GM19467 (cell line): ENCODE results near the gene DACH1.
"Not testable (repeated sequence)": the region's sequence is repeated elsewhere in the genome, so short reads cannot be mapped to it uniquely, and the experiment has no call there.

Experiments
- ATAC-seq: cut with Tn5 transposase; IDR thresholded peaks from one replicate; pipeline ENCODE4 v1.9.1; 2021; ENCODE audit warnings: mild to moderate bottlenecking, moderate library complexity; ENCODE audit not compliant: unreplicated experiment

The DACH1 gene

DNA sequence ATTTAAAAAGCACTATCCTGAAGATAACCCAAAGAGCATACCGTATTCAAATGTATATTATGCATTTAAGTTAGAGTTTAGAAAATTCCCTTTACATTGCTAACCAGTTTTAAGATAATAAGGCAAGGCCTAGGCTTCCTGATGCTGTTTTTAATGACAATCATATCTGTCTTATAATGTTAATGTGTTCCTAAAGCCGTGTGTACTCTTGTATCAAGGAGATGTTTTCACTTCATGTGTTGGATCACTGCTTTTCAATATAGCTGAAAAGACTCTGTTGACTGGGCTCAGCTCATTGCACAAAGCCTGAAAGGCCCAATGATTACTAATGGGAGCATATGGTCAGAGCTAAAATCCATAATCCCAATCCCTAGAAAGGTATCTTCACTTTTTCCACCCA lies 81.6 kb downstream of the DACH1 start:
- no peak for ATAC-seq

DNA sequence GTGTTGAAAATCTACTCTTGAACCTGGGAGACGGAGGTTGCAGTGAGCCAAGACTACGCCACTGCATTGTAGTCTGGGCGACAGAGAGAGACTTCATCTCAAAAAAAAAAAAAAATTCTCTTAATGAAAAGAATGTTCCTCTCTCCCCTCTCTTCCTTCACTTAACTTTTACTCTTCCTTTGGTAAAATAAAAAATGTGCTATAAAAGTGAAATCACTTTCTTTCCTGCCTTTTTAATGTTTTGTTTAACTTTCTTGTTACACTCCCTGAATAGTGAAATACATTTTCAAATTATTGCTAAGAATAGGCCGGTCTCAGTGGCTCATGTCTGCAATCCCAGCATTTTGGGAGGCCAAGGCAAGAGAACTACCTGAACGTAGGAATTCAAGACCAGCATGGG lies 86.5 kb downstream of the DACH1 start:
- ATAC-seq = no peak

DNA sequence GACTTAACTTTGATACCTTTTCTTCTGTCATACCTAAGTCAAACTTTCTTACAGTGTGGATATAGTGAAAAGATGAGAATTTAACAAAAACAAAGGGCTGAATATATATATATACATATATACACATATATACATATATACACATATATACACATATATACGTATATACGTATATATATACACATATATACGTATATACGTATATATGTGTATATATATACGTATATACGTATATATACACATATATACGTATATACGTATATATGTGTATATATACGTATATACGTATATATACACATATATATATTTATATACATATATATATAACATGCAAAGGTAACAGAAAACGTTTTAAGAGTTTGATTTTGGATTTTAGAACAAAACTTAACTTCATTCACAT lies 88.0 kb downstream of the DACH1 start:
- ATAC-seq = not testable (repeated sequence)

DNA sequence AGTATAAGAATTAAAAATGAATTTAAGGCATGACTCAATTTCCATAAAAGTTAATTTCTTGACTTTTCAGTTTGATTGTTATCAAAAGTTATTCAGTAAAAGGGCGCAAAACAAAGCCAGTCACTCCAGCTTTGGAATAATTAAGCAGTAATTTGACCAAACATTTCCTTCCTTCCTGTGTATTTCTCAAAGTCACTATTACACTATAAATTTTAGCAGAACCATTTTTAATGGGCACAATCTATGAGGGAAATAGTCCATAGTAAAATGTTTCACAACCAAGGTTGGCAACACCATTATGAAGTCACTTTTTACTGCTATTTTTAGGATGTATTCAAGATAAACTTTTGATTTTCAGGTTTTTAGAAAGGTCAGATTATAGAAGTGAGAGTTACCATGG lies 91.0 kb downstream of the DACH1 start:
- no peak for ATAC-seq

DNA sequence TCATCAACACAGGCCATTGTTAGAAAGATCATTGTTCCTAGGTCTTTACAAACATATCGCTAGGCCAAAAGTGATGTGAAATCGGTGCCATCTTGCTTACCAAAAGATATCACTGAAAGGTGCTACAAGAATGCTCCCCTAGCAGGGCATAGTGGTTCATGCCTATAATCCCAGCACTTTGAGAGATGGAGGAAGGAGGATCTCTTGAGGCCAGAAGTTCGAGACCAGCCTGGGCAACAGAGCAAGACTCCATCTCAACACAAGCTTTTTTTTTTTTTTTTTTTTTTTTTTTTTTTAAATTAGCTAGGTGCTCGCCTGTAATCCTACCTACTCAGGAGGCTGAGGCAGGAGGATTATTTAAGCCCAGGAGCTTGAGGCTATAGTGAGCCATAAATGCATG lies 92.1 kb downstream of the DACH1 start:
- ATAC-seq = no peak

DNA sequence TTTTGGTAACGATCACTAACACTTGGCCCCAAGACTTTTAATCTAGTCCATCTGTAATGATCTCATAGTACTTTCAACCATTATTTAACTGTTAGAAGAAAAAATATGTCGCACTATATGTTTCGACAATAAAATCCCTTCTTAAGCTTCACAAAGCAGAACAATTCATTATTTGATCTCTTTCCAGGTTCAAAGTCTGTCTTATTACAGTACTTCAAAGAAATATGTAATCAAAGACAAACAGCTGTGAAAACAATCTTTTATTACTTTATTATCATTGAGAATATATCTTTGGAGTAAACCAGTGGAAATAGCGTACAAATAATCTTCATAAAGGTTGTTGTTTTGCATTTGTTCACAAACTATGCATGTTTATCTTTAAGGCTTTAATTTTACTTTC lies 93.5 kb downstream of the DACH1 start:
- no peak for ATAC-seq

DNA sequence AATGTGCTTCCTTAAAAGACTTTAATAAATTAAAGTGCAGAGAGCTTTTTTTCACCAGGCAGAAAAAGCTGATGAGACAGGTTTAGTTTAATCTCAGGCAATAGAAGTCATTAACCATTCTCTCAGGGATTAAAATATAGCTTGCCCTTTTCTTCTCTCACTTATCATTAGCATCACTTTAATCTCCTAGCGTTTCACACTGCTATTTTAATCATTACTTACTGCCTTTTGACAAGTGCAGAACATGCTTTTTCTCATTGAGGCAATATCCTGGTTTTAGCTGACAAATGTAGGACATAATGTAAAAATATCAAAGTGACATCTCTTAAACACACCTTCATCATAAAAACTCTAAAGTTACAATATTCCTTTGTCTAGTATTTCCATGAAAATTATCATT lies 94.6 kb downstream of the DACH1 start:
- no peak for ATAC-seq

DNA sequence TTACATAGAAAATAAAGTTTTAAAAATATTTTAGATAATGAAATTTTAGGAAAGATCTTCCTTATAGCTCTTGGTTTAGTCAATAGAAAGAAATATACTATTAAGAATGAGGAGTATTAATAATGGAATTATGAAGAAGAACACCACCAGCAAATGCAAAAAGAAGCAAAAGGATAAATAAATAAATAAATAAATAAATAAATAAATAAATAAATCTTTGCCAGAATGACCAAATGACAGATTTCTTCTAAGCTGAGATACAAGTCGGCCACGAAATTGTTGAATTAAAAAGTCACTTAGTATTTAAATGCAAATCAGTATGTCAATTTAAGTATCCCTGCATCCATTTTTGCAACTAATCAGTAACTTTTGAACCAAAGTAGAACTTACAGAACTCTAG lies 95.9 kb downstream of the DACH1 start:
- ATAC-seq = no peak

DNA sequence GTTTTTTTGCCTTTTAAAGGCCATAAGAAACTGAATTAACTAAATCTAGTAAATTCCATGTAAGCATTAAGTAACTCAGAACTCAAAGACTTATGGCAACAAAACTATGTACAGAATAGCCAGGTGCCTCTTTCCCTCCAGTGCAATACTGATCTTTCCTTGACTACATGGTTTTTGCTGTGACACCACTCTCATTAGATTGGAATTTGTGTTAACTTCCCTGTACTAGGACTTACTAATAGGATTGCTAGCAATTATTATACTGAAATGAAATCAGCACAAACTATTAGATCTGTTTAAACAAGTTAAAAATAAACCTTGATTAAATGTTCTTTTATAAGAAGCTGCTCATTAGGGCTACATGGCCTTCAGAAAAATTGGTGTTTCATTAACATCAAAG lies 96.3 kb downstream of the DACH1 start:
- no peak for ATAC-seq

DNA sequence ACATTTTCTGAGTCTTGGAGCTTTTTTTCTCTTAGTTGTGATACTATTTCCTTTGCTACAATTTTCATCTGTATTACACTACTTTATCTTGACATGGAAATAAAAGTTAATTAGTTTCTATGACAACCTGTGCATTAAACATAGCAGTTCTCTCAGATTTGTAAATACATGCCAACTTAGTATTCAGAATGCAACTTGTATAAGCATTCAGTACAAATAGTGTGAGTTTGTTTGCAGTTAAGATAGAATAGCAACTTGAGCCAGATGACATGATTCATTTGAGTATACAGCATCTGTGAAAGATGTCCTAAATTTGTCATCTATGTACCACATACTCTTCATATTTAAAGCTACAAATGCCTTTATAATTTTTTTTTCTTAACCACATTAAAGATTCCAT lies 98.1 kb downstream of the DACH1 start:
- no peak for ATAC-seq

DNA sequence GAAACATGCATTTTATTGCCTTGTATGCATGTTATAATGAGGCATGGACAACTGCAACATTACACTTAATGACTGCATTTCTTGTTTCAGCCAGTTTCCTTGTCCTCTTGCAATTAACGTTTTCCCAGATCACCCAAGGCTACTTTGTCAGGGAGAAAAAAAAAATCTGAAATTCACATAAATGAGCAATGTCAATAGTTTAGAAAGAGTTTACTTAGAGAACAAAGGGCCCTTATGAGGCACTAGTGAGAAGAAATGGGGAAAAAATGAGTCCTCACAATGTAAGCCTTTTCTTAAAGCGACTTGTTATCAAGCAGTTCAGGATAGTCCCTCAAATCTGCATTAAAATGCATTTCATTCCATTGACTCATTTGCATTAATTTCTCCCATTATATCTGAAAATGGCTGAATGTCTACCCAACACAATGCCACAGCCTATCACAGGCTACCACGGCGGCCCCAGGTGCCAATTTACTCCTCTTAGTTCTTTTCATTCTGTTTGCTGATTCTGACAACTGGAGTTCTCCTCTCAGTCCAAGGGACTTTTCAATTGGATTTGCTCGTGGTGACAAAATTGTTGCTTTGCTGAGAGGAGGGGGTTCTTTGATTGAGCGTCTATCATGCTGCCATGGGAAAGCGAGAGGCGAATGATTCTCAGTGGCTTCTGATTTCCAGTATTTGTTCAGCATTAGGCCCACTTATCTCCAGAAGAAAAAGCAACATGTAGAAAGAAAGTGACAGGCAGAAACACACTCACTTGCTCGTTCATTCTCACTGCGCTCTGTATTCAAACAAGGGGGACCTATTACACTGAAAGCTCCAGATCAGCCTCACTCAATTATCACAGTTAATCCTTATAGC lies 107.1 kb downstream of the DACH1 start:
- ATAC-seq = no peak

DNA sequence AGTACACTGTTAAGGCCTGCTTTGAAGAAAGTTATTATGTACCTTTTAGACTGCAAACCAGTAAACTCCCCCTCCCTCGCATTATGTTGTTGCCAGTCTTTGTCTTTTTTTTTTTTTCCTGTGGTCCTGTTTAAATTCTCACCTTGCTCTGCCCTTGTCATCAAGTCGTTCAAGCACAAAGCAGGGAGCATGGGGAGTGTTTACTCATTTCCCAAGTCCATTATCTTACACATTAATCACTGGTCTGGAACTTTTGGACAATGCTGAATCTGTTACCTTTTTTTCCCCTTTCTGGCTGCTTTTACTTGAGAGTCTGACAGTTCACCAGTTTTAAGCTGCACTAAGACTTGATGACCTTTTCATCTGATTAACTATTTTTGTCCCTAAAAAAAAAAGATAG lies 108.2 kb downstream of the DACH1 start:
- no peak for ATAC-seq

DNA sequence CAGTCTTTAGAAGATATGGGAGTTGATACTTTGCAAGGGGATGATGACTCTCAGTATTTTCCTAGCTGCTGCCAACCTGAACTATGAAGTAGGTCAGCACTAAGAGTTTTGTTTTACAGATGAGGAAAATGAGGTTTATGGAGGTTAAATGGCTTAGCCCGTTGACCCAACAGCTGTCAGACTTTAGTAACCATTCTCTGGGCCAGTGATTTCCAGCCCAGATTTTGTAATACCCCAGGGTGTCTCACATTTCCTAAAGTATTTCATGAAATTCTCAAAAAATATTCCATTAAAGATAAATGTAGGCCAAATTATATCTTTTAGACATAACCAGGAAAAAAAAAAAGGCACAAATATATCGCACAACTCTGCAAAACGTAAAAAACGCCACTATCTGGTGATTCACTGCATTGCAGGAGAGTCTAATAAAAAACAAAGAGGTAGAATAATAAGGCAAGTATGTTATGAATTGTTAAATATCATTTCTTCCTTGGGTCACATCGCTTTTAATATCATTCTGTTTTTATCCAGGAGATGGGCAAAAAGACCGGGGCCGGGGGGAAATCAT lies 112.5 kb downstream of the DACH1 start:
- ATAC-seq = no peak

DNA sequence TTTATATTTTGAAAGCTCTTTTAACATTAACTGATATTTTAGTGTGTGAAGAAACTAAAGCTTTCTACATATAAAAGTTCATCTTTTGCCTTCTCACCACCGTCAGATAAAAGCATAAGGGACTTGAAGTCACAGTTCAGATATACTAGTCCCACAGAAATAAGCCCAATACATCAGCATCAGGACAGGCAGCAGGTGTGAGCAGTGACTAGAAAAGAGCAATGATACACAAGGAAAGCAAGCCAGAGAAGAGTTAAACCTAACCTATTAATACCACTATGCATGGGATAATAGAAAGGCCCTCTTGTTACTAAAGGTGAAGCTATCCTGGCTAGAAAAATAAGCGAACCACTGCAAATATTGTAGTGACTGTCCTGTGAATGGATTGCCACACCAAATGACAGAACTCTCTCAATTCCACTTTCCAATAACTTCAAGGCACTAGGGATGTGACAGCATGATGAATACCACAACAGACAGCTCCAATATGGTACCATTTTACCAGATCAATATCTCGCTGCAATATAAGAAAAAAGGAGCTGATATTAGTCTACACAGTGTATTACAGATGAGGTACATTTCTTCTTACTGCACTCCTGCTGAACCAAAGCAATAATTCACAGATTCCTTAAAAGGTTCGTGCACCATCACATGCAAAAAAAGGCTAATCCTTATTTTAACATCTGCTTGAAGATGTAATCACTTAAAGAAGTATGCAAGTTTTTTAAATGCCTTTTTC lies 114.1 kb downstream of the DACH1 start:
- ATAC-seq = no peak

DNA sequence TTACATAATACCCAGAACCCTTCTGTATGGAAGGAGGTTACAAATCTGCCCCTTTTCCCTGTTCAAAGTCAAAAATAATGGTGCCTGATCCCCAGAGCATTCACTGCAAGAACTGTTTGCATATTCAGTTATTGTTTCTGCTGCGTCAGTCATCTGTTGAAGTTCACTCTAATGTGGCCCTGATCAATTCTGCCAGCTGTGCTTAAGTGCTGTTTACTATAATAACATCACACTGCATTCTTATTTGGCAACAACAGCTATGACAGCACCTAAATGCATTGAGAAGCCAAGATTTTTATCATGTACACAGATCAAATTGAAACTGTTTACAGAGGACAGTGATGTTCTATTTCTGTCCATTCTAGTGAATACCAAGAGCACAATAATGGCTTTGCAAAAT lies 115.9 kb downstream of the DACH1 start:
- no peak for ATAC-seq

DNA sequence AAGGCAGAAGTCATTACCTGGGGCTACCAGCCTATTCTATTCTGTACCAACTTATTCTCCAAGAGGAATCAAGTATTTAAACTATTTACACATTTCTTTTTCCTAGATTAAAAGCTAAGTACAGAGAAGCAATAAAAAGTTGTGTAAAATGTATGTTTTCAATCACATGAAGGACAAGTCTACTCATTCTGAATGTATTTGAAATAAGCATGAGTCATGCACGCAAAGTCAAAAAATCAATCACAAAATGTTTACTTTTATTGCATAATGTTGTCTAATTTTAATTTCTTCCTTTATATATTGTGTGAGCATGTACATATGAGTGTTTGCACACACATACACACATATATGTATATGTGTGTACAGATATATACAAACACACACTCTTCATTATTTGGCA lies 136.7 kb downstream of the DACH1 start:
- no peak for ATAC-seq

DNA sequence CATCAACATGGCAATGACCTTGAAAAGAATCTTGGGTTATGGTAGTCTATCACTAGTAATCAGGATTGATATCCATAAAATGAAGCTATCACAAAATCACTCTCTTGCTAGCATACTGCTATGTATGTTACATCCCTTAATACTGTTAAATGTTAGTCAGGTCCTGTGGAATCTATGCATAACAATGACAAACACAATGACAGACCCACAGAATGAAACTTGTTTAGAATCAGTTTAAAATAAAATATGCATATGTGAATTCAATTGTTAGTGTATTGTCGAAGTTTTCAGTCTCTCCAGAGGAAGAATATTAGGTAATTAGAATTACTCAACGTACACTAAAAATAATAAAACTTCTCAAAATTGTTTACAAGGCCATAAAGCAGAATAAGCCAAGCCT lies 137.6 kb downstream of the DACH1 start:
- ATAC-seq = no peak

DNA sequence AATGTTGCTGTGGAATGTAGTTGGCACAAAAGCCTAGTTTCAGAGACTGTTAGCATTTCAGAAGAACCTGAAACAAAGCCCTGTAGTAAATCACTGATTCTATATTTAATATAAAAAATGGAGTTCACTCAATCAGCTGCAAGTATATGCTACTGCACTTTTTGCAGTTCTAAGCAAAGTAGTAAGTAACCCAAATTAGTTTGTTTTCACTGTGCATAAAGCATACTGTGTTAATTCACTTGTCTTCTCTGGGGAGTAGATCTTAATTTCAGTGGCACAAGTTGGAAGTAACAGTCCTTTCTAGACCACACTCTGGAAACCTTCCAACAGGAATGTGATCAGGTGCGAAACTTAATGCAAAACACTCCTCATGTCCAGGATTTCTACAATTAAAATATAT lies 139.3 kb downstream of the DACH1 start:
- ATAC-seq = no peak

DNA sequence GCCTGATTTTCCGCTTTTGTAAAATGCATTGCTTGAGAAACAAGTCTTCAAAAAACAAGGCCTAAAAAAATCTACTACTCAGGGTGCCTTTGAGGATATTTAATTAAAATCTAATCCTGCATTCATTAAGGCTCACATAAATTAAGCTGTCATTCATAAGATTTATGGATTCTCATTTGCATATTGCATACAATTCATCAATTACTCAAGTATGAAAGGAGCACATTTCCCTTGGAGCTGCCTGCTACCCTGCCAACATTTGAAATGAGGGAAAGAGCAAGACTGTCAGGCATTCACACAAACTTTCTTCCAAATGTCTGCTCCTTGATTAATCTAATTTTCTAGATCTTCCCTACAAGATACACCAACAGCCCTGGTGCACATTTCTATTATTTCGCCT lies 140.0 kb downstream of the DACH1 start:
- no peak for ATAC-seq

DNA sequence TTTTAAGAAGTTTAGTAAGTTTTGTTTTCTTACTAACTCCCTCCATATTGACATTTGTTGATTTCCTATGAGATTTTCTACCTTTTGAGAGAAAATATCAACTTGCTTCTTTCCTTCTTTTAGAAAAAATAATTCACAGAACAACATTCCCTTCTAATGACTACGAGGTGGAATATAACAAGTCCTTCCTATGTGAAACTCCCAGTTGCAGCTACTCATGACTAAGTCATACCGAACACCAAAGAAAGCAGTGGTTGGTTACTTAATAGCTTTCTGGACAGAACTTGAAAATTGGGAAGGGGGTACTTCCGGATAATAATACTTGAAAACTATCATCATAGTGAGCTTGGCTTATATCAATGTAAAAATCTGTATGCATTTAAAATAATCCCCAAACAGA lies 144.8 kb downstream of the DACH1 start:
- ATAC-seq = no peak

DNA sequence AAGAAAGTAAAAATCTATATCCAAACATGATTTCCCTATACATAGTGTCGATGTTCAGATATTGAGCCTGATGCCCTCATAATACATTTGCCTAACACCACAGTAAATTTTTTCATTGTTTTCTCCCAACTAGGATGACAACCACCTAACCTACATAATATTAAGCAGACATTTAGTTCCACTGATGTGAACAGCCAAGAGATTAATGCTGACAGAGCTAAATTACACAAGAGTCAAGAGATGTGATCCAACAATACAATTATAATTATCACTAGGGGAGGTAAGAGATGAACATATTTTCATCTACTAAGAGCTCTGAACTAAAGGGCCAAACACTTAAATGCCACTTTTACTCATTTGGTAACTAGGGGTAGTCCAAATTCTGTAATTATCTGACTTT lies 145.9 kb downstream of the DACH1 start:
- ATAC-seq = no peak

DNA sequence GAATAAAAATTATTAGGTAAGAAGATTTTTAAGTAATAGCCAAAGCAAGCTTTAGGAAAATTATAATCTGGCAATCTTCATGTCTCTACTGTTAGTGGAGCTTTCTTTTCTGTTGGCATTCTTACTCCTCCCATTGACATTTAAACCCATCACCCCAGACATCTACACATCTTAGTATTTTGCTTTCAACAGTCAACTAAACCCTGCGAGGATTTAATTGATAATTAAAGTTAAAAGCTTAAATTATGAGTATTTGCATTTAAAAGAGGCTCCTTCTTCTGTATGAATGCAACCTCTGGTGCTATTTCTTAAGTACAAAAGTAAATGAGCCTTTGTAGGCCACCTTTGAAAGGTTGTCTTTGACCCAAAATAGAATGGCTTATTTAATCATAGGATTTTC lies 148.1 kb downstream of the DACH1 start:
- no peak for ATAC-seq
